Activated CD8-positive, alpha-beta memory T cell treated with anti-CD3 and anti-CD28 coated beads for 4 hours (primary cell): Measurements from ENCODE around the gene TGM2.

Source experiments
- DNase-seq, 2 donors: peaks; one replicate each; pipeline ENCODE4 v3.0.0-alpha.2; 2020; ENCODE audit warnings: low read depth in 2 of 2

The TGM2 gene

DNA sequence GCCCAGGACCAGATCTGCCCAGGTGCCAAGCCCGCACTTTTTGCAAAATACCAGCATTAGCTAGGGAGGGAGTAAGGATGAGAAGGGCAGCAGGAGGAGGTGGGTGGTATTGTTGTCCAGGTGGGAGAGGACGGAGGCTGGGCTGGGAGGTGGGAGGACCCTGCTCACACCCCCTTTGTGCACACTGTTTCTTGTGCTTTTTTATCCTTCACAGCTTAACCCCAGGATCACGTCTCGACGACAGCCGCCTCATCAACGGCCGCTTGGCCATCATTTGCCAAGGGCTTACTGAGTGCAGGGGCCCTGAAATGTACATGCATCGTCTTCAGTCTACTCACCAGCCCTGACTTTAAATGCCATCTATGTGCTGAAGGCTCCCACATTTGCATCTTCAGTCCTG is 12.1 kb upstream of the TGM2 start:
- DNase-seq = no peak

DNA sequence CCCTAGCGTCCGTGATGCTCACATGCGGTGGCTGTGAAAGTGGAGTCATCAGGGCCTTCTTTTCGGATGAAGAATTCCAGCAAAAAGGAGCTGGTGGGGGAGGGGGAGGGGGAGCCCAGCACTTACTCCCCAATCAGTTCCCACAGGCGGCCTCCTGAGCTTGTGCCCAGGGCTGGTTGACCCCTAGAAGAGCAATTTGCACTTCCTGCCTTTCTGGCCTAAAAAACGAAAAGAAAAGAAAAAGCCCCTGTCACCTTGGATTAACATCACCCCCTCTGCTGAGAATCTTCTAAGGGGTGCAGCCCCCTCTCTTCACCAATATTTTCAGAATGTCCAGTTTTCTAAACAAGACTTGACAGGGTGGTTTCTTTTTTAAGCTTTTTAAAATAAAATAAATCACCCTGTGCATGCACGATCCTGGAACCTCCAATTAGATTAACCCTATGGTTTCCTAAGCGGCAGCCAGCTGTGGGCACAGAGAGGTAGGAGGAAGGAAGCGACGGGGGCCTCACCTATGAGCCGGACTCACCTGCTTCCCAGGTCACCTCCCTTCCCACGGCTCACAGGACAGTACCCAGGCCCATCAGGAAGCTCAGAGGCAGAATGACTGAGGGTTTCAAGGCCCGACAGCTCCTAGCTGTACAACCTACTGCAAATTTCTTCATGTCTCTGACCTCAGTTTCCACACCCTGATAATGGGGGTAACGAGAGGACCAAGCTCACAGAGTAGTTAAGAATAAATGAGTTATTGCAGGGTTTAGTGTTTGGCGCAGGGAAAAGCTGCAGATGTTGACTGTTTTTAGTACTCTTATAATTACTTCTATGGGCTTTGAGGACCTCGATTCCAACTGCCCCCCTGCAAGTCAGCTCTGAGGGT is 10.5 kb upstream of the TGM2 start:
- DNase-seq = no peak

DNA sequence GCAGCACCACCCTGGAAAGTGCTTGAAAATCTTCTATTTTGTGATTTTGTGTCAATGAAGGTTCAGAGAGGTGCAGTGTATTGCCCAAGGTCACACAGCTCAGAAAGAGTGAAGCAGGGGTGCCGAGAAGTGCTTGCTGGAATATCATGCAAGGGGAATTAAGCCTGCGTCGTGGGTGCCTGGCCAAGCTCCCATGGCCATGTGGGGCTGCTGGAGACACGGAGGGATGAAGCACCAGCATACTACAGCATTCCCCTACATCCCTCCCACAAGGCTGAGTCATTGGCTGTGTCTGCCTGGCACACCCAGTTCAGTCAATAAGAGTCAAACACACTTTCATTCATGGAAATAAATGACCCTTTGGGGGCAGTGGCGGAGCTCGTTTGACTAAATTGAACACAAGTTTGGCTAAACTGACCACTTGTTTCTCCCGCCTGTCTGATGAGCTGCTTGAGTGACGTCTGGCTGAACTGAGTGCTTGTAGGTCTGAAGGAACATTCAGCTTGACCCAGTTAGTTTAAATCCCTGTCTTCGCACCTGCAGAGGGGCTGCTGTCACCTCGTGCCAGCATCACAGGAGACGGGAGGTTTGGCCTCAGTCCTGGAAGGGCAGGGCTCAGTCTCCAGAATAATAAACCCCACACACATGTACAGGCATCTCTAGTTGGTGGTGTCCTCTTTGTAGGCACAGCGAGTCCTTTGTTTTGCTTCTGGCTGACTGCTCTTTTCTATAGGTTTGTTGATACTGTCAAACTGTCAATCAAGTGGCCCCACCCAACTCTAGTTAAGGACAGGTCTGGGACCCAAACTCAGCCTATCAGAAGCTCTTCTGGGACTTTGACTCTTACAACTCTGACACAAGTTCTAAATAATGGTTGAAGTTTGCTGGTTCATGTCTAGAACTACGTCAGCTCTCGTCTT is 8.4 kb upstream of the TGM2 start:
- no peak for DNase-seq

DNA sequence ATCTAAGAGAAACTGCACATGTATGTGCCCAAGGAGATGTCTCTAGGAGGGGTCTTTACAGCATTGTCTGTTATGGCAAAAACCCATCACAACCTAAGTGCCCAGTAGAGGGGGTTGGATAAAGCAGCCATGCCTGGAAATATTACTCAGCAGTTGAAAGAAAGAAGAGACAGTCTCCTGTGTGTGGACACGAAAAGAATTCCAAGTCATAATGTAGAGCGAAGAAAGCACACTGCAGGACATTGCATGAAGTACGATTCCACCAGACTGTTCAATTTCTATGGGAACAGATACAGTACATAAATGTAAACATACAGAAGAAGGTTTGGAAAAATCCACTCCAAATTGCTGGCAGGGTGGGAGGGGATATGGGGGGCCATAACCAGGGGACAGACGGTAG is 7.3 kb upstream of the TGM2 start:
- no peak for DNase-seq

- DNase-seq = no peak
Measured at GRCh38 chr20:38171675-38172043, 6.6 kb upstream of the TGM2 start.

- DNase-seq = no peak
Measured at GRCh38 chr20:38170826-38171674, 6.0 kb upstream of the TGM2 start.

- DNase-seq = no peak
Measured at GRCh38 chr20:38170219-38170825, 5.3 kb upstream of the TGM2 start.

DNA sequence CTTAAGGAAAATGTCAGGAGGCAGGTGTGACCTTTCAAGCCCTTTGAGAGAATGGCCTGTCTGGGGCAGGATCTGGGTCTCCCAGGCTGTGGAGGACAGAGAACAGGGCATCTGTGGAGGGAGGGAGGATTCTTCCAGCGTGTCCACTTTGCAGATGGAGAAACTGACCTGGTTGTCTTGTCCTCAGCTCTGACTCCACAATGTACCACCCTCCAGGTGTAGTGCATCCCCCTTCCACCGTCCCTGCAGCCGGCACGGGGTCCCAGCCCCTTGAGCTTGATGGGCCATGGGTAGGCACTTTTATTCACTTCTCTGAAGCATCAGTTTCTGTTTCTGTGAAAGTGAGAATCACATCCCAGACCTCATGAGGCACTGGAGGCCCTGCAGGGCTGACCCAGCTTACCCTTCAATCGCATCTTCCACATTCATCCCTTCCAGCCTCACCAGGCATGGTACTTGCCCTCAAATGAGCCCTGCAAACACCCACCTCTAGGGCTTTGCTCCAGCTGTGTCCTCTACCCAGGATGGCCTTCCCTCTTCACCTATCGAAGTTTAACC is 4.6 kb upstream of the TGM2 start:
- DNase-seq = no peak

- no peak for DNase-seq
Measured at GRCh38 chr20:38168791-38169589, 3.9 kb upstream of the TGM2 start.

GRCh38 chr20:38167851-38168760 is 3.0 kb upstream of the TGM2 start:
- DNase-seq = no peak

DNA sequence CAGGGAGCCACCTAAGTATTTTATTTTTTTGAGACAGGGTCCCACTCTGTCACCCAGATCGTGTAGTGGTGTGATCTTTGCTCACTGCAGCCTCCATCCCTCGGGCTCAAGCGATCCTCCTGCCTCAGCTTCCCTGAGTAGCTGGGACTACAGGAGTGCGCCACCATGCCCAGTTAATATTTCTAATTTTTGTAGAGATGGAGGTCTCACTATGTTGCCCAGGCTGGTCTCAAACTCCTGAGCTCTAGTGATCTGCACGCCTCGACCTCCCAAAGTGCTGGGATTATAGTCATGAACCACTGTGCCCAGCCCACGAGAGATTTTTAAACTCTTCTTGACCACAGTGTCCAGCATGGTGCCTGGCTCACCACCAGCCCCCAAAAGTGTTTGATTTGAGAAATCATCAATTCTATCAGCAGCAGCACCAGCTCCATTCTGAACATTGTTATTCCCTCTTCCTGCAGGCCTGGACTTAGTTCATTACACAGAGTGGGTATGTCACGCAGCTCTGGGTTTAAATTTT is 2.3 kb upstream of the TGM2 start:
- DNase-seq = no peak

DNA sequence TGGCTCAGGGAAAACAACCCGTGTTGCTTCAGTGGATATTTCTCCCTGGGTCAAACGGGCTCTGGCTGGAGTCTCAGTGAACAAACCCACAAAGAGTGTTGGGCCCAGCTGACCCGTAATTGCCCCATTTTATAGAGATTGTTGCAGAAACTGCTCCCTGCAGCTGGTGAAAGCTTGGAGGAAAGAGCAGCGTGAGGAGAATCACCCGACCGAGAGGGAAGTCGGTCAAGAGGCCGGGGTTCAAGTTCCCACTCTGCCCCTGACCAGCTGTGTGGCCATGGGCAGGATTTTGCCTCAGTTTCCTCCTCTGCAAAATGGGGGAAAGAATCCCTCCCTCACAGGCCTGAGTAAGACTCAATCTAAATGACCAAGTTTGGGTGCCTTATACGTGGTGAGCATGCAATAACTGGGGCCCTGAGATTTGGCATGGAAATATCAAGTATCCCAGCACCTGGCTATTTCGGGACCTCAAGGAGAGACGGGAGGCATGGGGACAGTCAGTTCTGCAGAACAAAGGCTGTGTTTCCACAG is 1.7 kb upstream of the TGM2 start:
- DNase-seq = no peak

DNA sequence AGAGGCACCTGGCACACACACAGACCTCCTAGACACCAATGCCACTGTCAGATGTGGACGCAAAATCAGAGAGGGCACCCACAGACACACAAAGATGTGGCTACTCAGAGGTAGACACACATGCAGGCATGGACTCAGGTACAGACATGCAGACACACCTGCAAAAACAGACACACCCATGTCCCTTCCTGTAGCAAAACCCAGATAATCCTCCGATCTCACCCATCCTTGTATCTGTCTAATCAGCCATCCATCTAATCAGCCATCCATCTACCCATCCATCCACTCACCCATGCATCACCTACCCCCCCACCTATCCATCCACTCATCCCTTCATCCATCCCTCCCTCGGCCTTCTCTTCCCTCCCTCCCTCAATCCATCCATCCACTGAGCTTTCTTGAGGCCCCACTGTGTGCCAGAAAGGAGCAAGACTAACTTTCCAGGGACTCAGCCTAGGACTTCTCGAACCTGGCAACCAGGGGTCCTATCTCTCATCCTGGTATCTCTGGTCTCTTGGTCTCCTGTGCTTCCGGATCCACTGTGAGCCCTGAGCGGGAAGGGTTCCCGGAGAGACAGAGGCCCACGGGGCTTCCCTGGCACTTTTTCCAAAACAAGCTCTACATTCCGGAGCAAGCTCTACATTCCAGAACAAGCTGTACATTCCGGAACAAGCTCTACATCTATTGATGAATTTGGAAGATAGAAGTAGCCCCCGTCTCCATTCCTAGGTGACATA is 1.1 kb upstream of the TGM2 start:
- DNase-seq = no peak

- DNase-seq = no peak
Measured at GRCh38 chr20:38164624-38165088, 414 bp downstream of the TGM2 start.

DNA sequence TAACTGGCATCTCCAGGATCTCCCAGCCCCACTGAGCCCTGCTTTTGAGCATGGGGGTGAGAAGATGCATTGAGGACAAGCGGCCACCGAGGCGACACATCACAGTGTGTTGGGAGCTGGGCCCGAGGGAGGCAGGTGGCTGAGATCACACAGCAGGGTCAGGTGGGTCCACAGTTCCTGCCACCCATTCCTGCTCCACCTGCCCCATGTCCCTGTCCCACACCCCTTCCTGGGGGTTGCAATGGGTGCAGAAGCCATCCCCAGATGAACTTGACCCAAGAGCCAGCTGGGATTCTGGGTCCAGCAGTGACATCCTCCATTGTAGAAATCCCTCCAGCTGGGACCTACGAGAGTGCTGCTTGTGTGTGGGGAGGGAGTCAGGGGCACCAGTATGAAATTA is 1.0 kb downstream of the TGM2 start:
- DNase-seq = no peak

GRCh38 chr20:38162878-38163875 is 1.9 kb downstream of the TGM2 start:
- no peak for DNase-seq

DNA sequence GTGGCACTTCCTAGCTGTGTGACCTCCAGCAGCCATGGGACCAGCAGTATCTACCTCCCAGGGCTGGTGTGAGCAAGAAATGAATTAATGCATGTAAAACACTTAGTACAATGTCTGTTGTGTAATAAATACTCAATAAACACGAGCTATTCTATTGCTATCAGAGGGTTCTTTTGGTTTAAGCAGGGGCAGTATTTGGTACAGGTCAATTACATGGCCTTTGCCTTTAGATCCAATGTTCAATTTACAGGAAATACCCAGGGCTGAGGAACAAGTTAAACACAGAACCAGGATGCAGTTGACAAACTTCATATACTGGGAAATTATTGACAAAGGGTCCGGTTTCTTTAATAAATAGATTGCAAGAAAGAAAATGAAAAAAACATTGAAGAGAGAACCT is 2.9 kb downstream of the TGM2 start:
- DNase-seq = no peak
